SK-N-MC (cell line): Measurements from ENCODE around the gene TRUB2.
A peak's percentile ranks its signal among the peaks of the same experiment; 100 is the strongest.
"Not testable (repeated sequence)": the region's sequence is repeated elsewhere in the genome, so short reads cannot be mapped to it uniquely, and the experiment has no call there.

ENCODE experiments used
- DNase-seq: peaks from one replicate; pipeline ENCODE4 v3.0.0-alpha.2; 2011; ENCODE audit warnings: low read depth, low spot score
- H3K27ac ChIP-seq: fragments of 200-600 bp; sonication (generic); 2 replicates; pipeline ENCODE4 v1.5.1; 2016; ENCODE audit warnings: mixed run types
- H3K36me3 ChIP-seq: fragments of 200-600 bp; sonication (generic); 2 replicates; pipeline ENCODE4 v1.6.1; 2017; ENCODE audit warnings: antibody characterized with exemption, low read length, mixed read lengths; ENCODE audit not compliant: insufficient read depth
- H3K4me3 ChIP-seq: fragments of 200-600 bp; sonication (generic); 2 replicates; pipeline ENCODE4 v1.5.1; 2016
- H3K9ac ChIP-seq: fragments of 200-600 bp; sonication (generic); 2 replicates; pipeline ENCODE4 v1.8.0; 2017; ENCODE audit warnings: mixed run types, mixed read lengths; ENCODE audit not compliant: insufficient read length
- H3K9me3 ChIP-seq: fragments of 200-600 bp; sonication (generic); 2 replicates; pipeline ENCODE4 v1.6.1; 2017; ENCODE audit warnings: low read depth, mild to moderate bottlenecking, antibody characterized with exemption, low read length, moderate library complexity, mixed read lengths
- EZH2 ChIP-seq: fragments of 200-600 bp; sonication (generic); IDR thresholded peaks from one replicate; pipeline ENCODE4 v1.6.1; 2017; ENCODE audit warnings: antibody characterized with exemption
- FOXP2 ChIP-seq: optimal IDR thresholded peaks from 2 replicates; pipeline ENCODE3; 2011; ENCODE audit warnings: mild to moderate bottlenecking, moderate library complexity; ENCODE audit not compliant: insufficient read depth; ENCODE audit errors: extremely low read length, control extremely low read depth
- POLR2AphosphoS5 ChIP-seq: IDR thresholded peaks from 2 replicates; pipeline ENCODE4 v1.6.1; 2012; ENCODE audit warnings: mild to moderate bottlenecking, low read depth, low read length, borderline replicate concordance

TRUB2 gene

GRCh38 chr9:128343855-128344254 is 21.6 kb upstream of the TRUB2 start:
- Histone ChIP-seq H3K27ac (no peak overlapping the region), H3K4me3 (no peak overlapping the region), H3K36me3 (peaks cover 15% of the 10 kb centered on the region; the same call in 1 of the 2 replicates), H3K9ac (no peak overlapping the region), H3K9me3 (no peaks in the 10 kb centered on the region)
- TF ChIP-seq FOXP2 (no peak), POLR2AphosphoS5 (no peak), EZH2 (no peak)
- DNase-seq: no peak

- no peak overlapping the region for H3K4me3 ChIP-seq
- no peak overlapping the region for H3K9ac ChIP-seq
- no peak for TF ChIP-seq FOXP2
- no peak for TF ChIP-seq POLR2AphosphoS5
- no peak for TF ChIP-seq EZH2
- H3K9me3 ChIP-seq: no peaks in the 10 kb centered on the region
- no peak for DNase-seq
- peaks cover 10% of the 10 kb centered on the region; the same call in 1 of the 2 replicates for H3K36me3 ChIP-seq
- H3K27ac ChIP-seq: no peak overlapping the region
Observed at GRCh38 chr9:128342971-128343680, 20.9 kb upstream of the TRUB2 start.

GRCh38 chr9:128341435-128341849 is 19.2 kb upstream of the TRUB2 start:
- Histone ChIP-seq H3K9me3 (no peaks in the 10 kb centered on the region), H3K4me3 (peak overlapping the region; percentile 94), H3K9ac (peak overlapping the region; percentile 77), H3K36me3 (peaks cover 10% of the 10 kb centered on the region; the same call in 1 of the 2 replicates), H3K27ac (no peak overlapping the region)
- TF ChIP-seq FOXP2 (no peak), EZH2 (no peak)
- DNase-seq: no peak

- no peak overlapping the region for H3K27ac ChIP-seq
- peaks cover 10% of the 10 kb centered on the region; the same call in 1 of the 2 replicates for H3K36me3 ChIP-seq
- peak overlapping the region; percentile 77 for H3K9ac ChIP-seq
- no peak for TF ChIP-seq EZH2
- no peak for TF ChIP-seq POLR2AphosphoS5
- TF ChIP-seq FOXP2: no peak
- H3K4me3 ChIP-seq: peak overlapping the region; percentile 94
- DNase-seq: no peak
- H3K9me3 ChIP-seq: no peaks in the 10 kb centered on the region
Observed at GRCh38 chr9:128340691-128341434, 18.6 kb upstream of the TRUB2 start.

GRCh38 chr9:128339761-128340690 is 17.8 kb upstream of the TRUB2 start, which contains the start of gene SLC27A4:
TSS of gene SLC27A4 (plus strand) at chr9:128340527. CDS start at chr9:128343133, 2,606 bp downstream.
- no peak for DNase-seq
- Histone ChIP-seq H3K4me3 (peak within 1 kb of the TSS; percentile 94), H3K9ac (peak within 1 kb of the TSS; percentile 77), H3K9me3 (no peaks in the 10 kb centered on the region), H3K27ac (no peak within 1 kb of the TSS), H3K36me3 (peaks cover 10% of the 10 kb centered on the region; the same call in 1 of the 2 replicates)
- TF ChIP-seq FOXP2: no peak
- peak; percentile 28; the same call in 1 of the 2 replicates for TF ChIP-seq POLR2AphosphoS5
- TF ChIP-seq EZH2: no peak

- not testable (repeated sequence) for H3K4me3 ChIP-seq, H3K9ac ChIP-seq, H3K36me3 ChIP-seq, H3K9me3 ChIP-seq, H3K27ac ChIP-seq, DNase-seq
Observed at GRCh38 chr9:128338852-128339614, 16.8 kb upstream of the TRUB2 start.

- Histone ChIP-seq H3K27ac (no peak overlapping the region), H3K4me3 (no peak overlapping the region), H3K9ac (no peak overlapping the region), H3K36me3 (no peaks in the 10 kb centered on the region; the same call in 1 of the 2 replicates), H3K9me3 (no peaks in the 10 kb centered on the region)
- DNase-seq: no peak
- TF ChIP-seq EZH2 (no peak), FOXP2 (no peak), POLR2AphosphoS5 (no peak)
Observed at GRCh38 chr9:128337936-128338335, 15.7 kb upstream of the TRUB2 start.

GRCh38 chr9:128335914-128336313 is 13.7 kb upstream of the TRUB2 start:
- H3K9me3 ChIP-seq: no peaks in the 10 kb centered on the region
- no peak overlapping the region for H3K9ac ChIP-seq
- no peak for DNase-seq
- no peaks in the 10 kb centered on the region for H3K36me3 ChIP-seq
- no peak overlapping the region for H3K27ac ChIP-seq
- no peak overlapping the region for H3K4me3 ChIP-seq
- TF ChIP-seq FOXP2: no peak
- TF ChIP-seq POLR2AphosphoS5: no peak
- no peak for TF ChIP-seq EZH2
